NB4 (cell line): Measurements from ENCODE around the gene CCDC40.

ENCODE experiments used
- DNase-seq: peaks from one replicate; pipeline ENCODE4 v3.0.0; 2010; ENCODE audit warnings: low read depth
- H3K4me3 ChIP-seq: one replicate; pipeline ENCODE4 v1.5.1; 2011; ENCODE audit warnings: mild to moderate bottlenecking, low read depth, low read length, moderate library complexity
- CTCF ChIP-seq: IDR thresholded peaks from one replicate; pipeline ENCODE4 v1.5.1; 2012; ENCODE audit warnings: low read depth, low read length
- MAX ChIP-seq: IDR thresholded peaks from 2 replicates; pipeline ENCODE4 v1.6.1; 2011; ENCODE audit warnings: low read depth, low read length
- MYC ChIP-seq: IDR thresholded peaks from 2 replicates; pipeline ENCODE4 v1.6.1; 2011; ENCODE audit warnings: low read depth, low read length
- POLR2A ChIP-seq: IDR thresholded peaks from 2 replicates; pipeline ENCODE4 v1.6.1; 2011; ENCODE audit warnings: mild to moderate bottlenecking; ENCODE audit not compliant: insufficient read length; ENCODE audit errors: extremely low read depth

CCDC40 gene

GRCh38 chr17:80025796-80026195 is 10.6 kb upstream of the CCDC40 start:
- no peak overlapping the region for H3K4me3 ChIP-seq
- DNase-seq = no peak
- TF ChIP-seq MYC = no peak
- TF ChIP-seq MAX = no peak
- no peak for TF ChIP-seq CTCF
- no peak for TF ChIP-seq POLR2A

GRCh38 chr17:80026359-80027042 is 9.9 kb upstream of the CCDC40 start:
- TF ChIP-seq MYC (no peak), MAX (no peak), POLR2A (no peak), CTCF (no peak)
- DNase-seq = no peak
- no peak overlapping the region for H3K4me3 ChIP-seq

- no peak overlapping the region for H3K4me3 ChIP-seq
- TF ChIP-seq POLR2A = no peak
- no peak for TF ChIP-seq MYC
- no peak for TF ChIP-seq MAX
- no peak for TF ChIP-seq CTCF
- no peak for DNase-seq
Measured at GRCh38 chr17:80027043-80027435, 9.4 kb upstream of the CCDC40 start.

- no peak for DNase-seq
- TF ChIP-seq MAX = no peak
- TF ChIP-seq MYC = no peak
- no peak for TF ChIP-seq POLR2A
- no peak for TF ChIP-seq CTCF
Measured at GRCh38 chr17:80028030-80028429, 8.4 kb upstream of the CCDC40 start.

GRCh38 chr17:80029258-80029974 is 7.0 kb upstream of the CCDC40 start:
- DNase-seq = peak; percentile 87
- no peak overlapping the region for H3K4me3 ChIP-seq
- TF ChIP-seq CTCF (no peak), MYC (0 out of 2 replicates have a peak, but pooled peaks have one; percentile 22), POLR2A (no peak), MAX (0 out of 2 replicates have a peak, but pooled peaks have one; percentile 19)

More at GRCh38 chr17:80028030-80028429, 8.4 kb upstream of the CCDC40 start:
- H3K4me3 ChIP-seq = no peak overlapping the region
